Right renal pelvis (tissue), 4 donors: Measurements from ENCODE around the gene GOLGA6A. TPM values are rescaled to one million over a fixed set of nuclear protein-coding genes. Genes with fewer than 3 reads are reported as not detected.
A peak's percentile ranks its signal among the peaks of the same experiment; 100 is the strongest.
"Not testable (repeated sequence)": the region's sequence is repeated elsewhere in the genome, so short reads cannot be mapped to it uniquely, and the experiment has no call there.

Experiments
- DNase-seq, 4 donors: peaks; one replicate each; pipeline ENCODE4 v3.0.0-alpha.2; 2013; ENCODE audit warnings: low read depth in 4 of 4, low spot score in 3 of 4, missing footprints in 1 of 4
- polyA plus RNA-seq, 4 donors: library from polyadenylated mRNA; unstranded; fragments of 120-200 nt; gene quantifications; one replicate each; pipeline ENCODE4 v1.2.1, GENCODE V29; 2013; ENCODE audit not compliant: insufficient read length in 4 of 4

The GOLGA6A gene
- under 1 TPM in 3 of 4 donors, not detected in 1; 0.06 to 0.18 (median 0.09) TPM for polyA plus RNA-seq

GRCh38 chr15:74082450-74082849 is at the start of gene GOLGA6A:
Gene GOLGA6A (minus strand): TSS chr15:74082550. CDS start chr15:74082509, 41 bp downstream.
- not testable (repeated sequence) for DNase-seq

GRCh38 chr15:74131628-74132413 is 49.5 kb upstream of the GOLGA6A start:
- no peak for DNase-seq

DNA sequence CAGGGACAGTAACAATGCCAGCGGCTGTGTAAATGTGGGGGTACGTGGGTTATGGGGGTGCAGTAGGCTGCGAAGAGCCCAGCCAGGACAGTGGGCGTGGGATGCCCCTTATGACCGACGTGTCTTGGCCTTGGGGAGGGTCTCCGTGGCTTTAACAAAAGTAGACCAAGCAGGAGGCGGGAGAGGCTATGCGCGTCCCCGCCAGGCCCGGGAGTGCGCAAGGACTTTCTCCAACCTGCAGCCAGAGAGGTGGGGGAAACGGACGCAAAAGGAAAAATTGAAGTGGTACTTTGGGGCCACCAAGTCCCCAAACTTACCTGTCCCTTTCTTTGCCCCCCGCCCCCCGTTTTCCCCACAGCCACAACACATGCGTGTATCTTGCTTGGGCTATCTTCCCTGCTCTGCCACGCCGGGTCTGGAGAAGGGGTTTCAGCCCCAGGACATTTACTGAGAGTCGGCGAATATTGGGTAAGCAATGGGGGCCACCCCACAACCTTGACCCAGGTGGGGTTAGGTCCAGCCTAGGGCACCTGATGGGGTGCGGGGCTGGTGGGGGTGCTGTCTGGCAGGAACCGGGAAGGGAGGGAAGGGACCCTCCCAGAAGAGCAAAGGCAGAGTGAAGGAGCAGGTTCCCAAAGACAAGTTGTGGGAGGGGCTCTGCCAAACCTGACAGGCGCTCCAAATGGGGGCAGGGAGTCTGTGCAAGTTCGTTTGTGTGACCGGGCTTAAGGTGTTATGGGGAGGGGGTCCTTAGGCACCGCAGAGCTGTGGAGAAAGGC is 48.7 kb upstream of the GOLGA6A start:
- no peak for DNase-seq

DNA sequence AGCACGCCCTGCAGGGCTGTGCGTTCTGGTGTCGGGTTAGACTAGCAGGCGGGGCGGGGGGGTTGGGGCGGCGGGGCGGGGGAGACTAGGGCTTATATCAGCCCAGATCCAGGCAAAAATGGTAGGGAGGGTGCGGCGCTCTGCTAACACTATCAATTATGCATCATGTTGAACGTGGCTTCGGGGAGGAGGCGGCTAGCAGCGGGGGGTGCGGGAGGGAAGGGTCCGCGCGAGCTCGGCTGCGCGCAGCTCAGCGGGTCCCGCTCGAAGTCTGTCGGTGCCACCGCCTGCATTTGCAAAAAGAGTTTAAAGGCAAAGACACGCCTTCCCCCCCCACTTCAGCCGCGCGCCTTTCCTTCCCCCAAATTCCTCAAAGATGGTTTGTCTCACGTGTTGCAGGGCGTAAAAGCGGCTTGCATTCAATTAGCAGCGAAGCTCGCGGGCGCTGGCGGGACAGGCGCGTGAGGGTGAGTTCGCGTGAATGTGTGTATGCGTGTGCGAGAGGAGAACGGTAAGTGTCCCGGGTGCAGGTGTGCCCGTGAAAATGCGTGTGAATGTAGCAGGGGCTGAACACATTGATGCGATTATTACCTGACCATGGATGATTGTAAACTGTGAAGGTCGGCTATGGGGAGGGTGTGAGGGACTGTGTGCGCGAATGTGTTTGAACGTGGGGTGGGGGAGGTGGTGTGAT is 48.0 kb upstream of the GOLGA6A start, which contains the start of gene ISLR2:
Gene ISLR2, plus strand, starts transcription at position 432 of the 694 bp plus-strand sequence. CDS start 2,169 bp downstream, outside the sequence.
- no peak for DNase-seq

GRCh38 chr15:74129586-74130154 is 47.3 kb upstream of the GOLGA6A start:
- no peak for DNase-seq

GRCh38 chr15:74128785-74129585 is 46.6 kb upstream of the GOLGA6A start:
- DNase-seq, result no peak

GRCh38 chr15:74127954-74128784 is 45.8 kb upstream of the GOLGA6A start:
- no peak for DNase-seq

GRCh38 chr15:74127255-74127953 is 45.1 kb upstream of the GOLGA6A start:
- peak; percentile 75 to 85 (median 79) for DNase-seq

GRCh38 chr15:74124759-74125158 is 42.4 kb upstream of the GOLGA6A start:
- DNase-seq, result no peak

DNA sequence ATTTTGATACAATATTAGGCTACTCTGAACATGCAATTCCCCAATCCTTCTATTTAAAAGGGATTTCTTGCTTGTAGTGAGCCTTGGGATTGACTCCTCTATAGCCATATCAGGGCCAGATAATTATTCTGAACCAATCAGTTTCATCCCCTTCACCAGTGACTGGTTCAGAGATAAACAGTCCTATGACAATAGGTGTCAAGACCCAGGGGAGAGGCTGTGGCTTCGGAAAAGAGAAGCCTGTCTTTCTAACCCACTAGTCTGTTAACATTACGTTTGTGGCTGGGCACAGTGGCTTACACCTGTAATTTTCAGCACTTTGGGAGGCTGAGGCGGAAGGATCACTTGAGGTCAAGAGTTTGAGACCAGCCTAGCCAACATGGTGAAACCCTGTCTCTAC is 41.8 kb upstream of the GOLGA6A start:
- no peak for DNase-seq

- DNase-seq, result no peak
Measured at GRCh38 chr15:74123658-74124057, 41.3 kb upstream of the GOLGA6A start.

DNA sequence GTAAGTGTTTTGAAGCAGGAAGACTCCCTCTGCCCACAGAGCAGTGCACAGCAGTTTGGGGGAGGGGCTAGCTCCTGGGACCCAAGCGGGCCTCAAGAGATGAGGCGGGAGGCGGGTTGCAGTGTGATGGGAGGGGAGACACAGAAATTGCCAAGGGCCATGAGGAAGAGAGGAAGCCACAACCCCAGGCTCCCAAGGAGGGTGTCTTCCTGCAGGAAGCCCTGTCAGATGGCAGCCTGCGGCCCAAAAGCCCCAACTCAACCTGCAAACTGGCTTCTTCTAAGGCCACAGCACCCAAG is 40.7 kb upstream of the GOLGA6A start:
- DNase-seq, result no peak

DNA sequence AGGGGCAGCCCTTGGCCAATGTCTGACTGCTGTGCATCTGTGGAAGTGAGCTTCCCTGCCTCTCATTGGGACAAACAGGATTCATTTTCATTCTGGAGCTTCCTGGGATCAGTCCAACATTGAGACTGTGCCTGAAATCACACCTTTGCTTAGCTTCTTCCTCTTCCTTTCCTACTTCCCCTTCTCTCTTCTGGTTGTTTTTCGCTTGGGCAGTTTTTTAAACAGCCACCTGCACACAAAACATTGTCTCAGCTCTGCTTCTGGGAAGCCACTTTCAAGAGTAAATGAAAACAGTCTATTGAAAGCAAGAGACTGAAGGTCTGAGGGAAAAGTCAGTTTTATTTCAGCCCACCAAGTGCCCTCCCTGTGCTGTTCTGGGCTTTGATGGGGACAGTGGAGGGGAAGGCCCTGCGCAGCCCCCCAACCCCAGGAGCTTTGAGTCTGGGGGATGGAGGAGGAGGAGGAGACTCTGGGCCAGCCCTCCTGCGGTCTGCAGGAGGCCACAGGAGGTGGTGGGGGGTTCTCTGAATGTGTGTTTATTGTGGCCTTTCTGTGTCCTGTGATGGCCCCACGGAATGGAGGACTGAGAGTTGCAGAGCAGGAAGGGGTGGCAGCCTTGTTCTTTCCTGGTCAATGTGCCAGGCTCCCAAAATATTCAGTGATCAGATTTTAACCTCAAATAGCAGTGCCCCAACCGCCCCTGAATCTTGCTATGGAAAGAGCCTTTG is 40.2 kb upstream of the GOLGA6A start:
- DNase-seq, result no peak

GRCh38 chr15:74121858-74122257 is 39.5 kb upstream of the GOLGA6A start:
- DNase-seq, result no peak

- no peak for DNase-seq
Measured at GRCh38 chr15:74121039-74121438, 38.7 kb upstream of the GOLGA6A start.

GRCh38 chr15:74120426-74120825 is 38.1 kb upstream of the GOLGA6A start:
- no peak for DNase-seq

DNA sequence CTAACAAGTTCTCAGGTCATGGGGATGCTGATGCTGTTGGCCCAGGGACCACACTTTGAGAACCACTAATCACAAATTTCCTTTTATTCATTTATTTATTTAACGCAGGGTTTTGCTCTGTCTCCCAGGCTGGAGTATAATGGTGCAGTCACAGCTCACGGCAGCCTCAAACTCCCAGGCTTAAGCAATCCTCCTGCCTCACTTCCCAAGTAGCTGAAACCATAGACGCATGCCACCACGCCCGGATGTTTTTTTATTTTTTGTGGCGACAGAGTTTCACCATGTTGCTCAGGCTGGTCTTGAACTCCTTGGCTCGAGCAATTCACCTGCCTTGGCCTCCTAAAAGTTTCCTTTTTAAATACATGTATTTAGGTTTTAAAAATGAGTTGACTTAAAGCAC is 27.4 kb upstream of the GOLGA6A start:
- DNase-seq, result no peak

DNA sequence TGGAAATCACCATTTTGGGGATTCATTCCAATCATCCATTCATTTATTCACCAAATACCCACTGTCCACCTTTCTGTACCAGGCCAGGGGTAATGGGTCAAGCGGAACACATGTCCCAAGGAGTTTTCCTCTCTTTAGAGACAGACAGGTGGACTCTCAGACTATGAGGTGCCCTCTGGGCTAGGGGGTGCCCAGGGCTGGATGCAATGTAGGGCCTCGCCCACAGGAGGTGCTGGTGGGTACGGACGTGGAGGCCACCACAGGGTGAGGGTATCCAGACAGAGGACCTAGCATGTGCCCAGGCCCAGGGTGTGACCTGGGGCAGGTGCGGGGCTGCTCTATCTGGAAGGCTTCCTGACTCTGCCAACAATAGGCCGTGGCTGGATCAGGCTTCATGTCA is 26.3 kb upstream of the GOLGA6A start:
- not testable (repeated sequence) for DNase-seq
